ENCODE data around the gene NAALAD2.

Gene NAALAD2

DNA sequence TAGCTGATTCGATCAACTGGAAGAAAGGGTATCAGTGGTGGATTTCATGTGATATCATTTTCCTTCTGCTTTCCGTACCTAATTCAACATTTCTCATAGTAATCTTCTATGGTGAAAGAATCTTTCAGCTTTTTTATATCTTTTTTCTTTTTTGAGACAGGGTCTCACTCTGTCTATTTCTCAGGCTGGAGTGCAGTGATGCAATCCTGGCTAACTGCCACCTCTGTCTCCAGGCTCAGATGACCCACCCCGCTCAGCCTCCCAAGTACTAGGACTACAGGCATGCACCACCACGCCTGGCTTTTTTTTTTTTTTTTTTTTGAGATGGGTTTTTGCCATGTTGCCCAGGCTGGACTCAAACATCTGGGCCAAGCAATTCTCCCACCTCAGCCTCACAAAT lies 107.0 kb downstream of the NAALAD2 start:
- DNase-seq (no peak), ATAC-seq (replicated peaks) (no peak)
- Mint-ChIP-seq H3K27ac (peak overlapping the region; percentile 47), H3K9me3 (peaks cover 0 to 1% of the 10 kb centered on the region in 2 donors), H3K4me3 (no peak overlapping the region), H3K27me3 (peaks cover 22 to 24% of the 10 kb centered on the region in 2 donors), H3K4me1 (no peaks in the 10 kb centered on the region), H3K36me3 (no peaks in the 10 kb centered on the region)

All from stimulated activated naive B cell treated with anti-CD40 and anti-IgM and Interleukin-4, amounts not matched to agents 10 μg/mL and 1 μg/mL and 100 μg/mL, for 72 hours (primary cell).